ENCODE results near the gene ZNF701. TPM values are rescaled to one million over a fixed set of nuclear protein-coding genes. Genes with fewer than 3 reads are reported as not detected.
"Not testable (repeated sequence)": the region's sequence is repeated elsewhere in the genome, so short reads cannot be mapped to it uniquely, and the experiment has no call there.

The ZNF701 gene
- 10 to 100 TPM; 13.9 to 17.9 (median 16.5) TPM for polyA plus RNA-seq (ENCODE audit: insufficient read length in 3 of 3)

DNA sequence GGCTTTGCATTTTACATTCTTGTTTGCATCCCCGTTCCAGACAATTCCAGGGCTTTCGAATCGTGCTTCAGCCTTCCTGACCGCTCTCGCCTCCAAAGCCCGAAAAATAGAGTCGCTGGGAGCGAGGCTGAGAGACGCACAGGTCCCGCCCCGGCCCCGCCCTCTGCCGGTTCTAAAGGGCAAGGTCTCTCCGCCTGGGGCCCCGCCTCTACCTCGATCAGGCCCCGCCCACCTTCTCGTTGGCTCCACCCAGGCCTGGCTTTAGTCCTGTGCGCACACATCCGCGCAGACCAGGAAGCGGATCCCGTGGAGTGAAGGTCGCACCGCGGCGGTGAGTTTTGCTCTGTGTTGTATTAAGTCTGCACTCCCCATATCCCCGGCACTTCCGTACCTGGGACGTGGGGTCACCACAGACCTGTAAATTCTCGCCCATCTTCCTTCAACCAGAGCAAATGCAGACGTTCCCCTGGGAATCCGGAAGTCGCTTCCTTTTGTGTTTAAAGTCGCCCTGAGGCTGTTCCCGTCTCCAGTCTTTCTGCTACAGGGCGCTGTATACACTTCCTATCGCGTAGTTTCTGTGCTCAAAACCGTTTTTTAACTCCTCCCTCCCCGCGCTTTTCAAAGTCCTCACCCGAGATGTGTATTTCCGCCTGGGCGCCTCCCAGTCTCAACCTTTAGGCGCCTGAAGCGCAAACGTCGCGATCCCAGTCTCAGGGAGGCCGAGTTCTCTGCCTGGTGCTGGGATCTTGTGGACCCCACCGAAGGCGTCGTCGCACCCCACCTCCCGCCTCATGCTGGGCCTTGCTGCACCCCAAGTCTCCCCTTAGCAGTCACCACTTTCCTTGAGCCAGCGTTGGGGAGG, at the start of gene ZNF701:
Gene ZNF701, plus strand, starts transcription at position 288 of the 862 bp plus-strand sequence. CDS start 3,861 bp downstream, outside the sequence.
- DNase-seq (ENCODE audit: low read depth in 3 of 3, low spot score in 2 of 3), result peak; percentile 81 to 87 (median 86)

DNA sequence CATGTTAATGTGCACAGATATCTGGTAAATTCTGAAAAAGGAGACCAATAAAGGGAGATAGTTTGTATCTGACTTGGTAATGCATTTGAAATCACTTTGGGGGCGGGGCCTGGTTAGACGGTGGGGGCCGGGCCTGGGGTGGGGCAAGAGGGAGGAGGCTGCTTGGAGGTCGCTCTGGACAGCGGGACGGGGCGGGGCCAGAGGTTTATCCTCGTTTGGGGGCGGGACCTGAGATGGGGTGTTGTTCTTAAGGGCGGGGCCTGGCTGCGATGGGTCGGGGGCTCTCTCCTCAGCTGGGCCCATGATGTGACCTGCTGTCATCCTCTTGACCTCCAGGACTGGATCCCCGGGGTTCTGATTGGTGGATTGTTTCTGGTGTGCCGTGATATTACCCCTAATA, 47.5 kb upstream of the ZNF701 start:
- DNase-seq (ENCODE audit: low read depth in 3 of 3, low spot score in 2 of 3), result no peak

DNA sequence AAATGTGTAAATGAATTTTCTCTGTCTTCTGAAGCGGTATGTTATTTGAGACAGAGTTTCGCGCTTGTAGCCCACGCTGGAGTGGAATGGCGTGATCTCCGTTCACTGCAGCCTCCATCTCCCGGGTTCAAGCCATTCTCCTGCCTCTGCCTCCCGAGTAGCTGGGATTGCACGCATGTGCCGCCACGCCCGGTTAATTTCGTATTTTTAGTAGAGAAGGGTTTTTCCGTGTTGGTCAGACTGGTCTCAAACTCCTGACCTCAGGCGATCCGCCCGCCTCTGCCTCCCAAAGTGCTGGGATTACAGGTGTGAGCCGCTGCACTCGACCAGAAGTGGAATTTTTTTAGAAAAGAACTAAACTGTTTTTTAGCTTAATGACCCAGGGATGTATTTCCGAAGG, 46.0 kb upstream of the ZNF701 start:
- no peak for DNase-seq (ENCODE audit: low read depth in 3 of 3, low spot score in 2 of 3)

DNA sequence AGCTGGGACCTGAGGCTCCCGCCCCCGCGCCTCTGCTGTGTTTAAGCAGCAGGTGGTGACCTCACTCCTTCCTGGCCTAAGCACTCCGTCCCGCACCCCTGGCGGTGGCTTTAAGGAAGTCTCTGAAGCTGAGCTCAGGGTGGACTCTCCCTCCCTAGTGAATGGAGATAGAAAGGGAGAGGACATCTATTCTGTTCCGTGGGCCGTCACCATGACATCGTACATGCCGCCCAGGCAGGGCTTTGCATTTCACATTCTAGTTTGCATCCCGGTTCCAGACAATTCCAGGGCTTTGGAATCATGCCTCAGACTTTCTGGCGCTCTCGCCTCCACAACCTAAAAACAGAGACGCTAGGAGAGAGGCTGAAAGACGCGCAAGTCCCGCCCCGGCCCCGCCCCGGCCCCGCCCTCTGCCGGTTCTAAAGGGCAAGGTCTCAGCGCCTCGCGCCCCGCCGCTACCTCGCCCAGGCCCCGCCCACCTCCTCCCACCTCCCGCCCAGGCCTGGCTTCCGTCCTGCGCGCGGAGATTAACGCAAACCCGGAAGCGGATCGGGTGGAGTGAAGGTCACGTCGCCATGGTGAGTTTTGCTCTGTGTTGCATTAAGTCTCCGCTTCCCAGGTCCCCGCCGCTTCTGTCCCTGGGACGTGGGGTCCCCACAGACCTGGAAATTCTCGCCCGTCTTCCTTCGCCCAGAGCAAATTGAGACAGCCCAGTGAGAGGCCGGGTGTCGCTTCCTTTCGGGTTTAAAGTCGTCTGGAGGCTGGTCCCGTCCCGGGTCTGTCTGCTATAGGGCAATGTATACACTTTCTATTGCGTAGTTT, 42.7 kb upstream of the ZNF701 start, which contains the start of gene ZNF808:
Gene ZNF808, plus strand, starts transcription at position 535 of the 822 bp plus-strand sequence. CDS start 15,617 bp downstream, outside the sequence.
- DNase-seq (ENCODE audit: low read depth in 3 of 3, low spot score in 2 of 3), result peak; percentile 82 to 85 (median 82)

DNA sequence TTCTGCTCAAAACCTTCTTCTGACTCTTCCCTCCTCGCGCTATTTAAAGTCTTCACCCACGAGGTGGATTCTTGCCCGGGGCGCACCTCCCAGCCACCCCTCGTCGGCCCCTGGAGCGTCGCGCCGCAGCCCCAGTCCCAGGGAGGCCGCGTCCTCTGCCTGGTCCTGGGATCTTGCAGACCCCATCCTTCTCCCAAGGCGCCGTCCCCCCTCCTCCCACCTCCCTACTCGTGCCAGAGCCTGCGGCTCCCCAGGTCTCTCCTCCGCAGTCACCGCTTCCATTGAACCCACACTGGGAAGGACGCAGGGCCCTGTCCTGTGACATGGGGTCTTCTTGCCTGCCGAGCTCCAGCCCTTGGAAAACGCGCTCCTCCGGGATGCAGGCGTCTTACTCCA, 42.1 kb upstream of the ZNF701 start:
- no peak for DNase-seq (ENCODE audit: low read depth in 3 of 3, low spot score in 2 of 3)

DNA sequence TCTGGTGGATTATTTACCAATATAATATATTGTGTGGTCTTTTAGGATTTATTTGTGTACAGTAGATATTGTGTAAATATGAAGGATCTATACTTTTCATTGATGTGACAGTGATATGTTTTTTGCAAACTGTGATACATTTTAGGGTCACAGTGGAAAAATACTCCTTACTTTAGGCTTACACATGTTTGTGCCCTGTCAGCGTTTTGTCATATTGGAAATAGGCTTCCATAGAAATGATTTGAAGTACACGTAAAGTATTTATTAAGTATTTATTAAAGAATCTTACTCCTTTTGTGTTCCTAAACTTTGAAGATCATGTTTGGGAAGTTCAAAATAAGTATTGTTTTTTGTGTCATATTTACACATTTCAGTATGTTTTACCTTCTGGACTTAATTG, 37.6 kb upstream of the ZNF701 start:
- DNase-seq (ENCODE audit: low read depth in 3 of 3, low spot score in 2 of 3), result no peak

DNA sequence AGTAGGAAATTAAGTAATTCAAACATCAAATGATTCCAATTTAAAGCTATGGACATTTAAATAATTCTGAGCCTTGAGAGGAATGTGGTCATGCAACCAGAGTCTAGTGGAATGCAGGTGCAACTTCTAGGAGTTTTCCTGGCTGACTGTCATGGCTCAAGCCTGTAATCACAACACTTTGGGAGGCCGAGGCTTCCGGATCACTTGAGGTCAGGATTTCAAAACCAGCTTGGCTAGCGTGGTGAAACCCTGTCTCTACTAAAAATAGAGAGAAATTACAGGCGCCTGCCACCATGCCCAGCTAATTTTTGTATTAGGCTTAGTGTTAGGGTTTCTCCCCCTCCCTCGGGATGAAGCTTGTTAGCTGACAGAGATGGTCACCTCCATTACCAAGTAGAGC, 36.2 kb upstream of the ZNF701 start:
- DNase-seq (ENCODE audit: low read depth in 3 of 3, low spot score in 2 of 3), result no peak

DNA sequence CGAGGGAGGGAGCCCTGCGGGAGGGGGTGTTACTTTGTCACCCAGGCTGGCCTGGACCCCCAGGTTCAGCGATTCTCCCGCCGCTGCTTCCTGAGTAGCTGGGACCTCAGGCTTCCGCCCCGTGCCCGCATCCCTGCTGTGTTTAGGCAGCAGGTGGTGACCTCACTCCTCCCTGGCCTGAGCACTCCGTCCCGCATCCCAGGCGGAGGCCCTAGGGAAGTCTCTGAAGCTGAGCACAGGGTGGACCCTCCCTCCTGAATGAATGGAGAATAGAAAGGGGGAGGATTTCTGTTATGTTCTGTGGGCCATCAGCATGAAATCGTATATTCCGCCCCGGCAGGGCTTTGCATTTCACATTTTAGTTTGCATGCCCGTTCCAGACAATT, 34.7 kb upstream of the ZNF701 start:
- DNase-seq (ENCODE audit: low read depth in 3 of 3, low spot score in 2 of 3), result peak in 1 of 3 donors; percentile 6

DNA sequence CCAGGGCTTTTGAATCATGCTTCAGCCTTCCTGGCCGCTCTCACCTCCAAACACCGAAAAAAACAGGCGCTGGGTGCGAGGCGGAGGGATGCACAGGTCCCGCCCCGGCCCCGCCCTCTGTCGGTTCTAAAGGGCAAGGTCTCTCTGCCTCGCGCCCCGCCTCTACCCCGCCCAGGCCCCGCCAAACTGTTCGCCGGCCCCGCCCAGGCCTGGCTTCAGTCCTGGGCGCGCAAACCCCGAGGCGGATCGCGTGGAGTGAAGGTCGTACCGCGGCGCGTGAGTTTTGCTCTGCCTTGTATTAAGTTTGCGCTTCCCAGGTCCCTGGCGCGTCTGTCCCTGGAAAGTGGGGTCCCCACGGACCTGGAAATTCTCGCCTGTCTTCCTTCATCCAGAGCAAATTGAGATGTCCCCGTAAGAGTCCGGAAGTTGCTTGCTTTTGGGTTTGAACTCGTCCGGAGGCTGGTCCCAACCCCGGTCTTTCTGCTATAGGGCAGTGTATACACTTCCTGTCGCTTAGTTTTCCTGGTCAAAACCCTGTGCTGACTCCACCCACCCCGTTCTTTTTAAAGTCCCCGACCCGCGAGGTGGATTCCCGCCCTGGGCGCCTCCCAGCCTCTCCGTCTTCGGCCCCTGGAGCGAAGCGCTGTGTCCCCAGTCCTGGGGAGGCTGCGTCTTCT, 34.2 kb upstream of the ZNF701 start:
- peak; percentile 29 to 65 (median 62) for DNase-seq (ENCODE audit: low read depth in 3 of 3, low spot score in 2 of 3)

DNA sequence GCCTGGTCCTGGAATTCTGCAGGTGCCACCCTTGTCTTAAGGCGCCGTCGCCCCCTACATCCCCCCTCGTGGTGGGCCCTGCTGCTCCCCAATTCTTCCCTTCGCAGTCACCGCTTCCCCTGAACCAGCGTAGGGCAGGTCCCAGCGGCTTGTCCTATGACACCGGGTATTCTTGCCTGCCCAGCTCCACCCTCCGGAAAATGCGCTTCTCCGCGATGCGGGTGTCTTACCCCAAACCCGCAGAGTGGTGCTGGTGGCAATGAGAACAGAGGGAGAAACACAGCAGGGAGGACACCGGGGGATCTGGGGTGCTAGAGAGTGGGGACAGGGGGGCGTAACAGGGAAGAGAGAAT, 33.7 kb upstream of the ZNF701 start:
- DNase-seq (ENCODE audit: low read depth in 3 of 3, low spot score in 2 of 3), result no peak

DNA sequence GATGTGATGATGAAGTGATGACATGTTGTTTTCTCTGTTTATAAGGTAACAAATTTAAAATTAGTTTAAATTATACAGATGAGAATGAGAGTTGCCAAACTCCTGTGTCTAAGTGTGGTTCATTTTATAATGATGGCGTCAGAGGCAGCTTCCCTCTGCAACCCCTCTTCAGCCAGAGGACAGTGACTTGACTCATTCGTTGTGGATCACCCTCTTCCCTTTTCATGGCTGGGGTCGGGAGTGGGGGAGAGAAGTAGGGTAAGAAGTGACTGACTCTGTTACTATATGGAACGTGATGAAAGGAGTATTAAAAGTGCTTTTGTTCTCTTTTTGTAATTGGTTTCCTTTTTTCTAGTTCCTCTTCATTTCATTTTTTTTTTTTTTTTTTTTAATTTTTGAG, 31.3 kb upstream of the ZNF701 start:
- not testable (repeated sequence) for DNase-seq (ENCODE audit: low read depth in 3 of 3, low spot score in 2 of 3)

DNA sequence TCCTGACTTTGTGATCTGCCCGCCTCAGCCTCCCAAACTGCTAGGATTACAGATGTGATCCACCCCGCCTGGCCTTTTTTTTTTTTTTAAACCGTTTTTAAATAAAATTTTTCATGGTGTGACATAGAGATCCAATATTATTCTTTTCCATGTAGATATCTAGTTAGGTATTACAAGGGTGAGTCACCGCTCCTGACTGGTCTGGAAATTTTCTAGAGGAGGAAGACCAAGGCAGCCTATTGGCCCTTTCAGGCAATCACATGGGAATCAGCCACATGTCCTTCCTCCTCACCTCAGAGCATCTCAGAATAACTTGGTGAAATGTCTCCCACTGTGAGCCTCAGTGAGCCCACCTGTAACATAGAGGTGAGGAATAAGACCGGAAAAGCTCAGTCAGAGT, 28.9 kb upstream of the ZNF701 start:
- DNase-seq (ENCODE audit: low read depth in 3 of 3, low spot score in 2 of 3), result not testable (repeated sequence)

DNA sequence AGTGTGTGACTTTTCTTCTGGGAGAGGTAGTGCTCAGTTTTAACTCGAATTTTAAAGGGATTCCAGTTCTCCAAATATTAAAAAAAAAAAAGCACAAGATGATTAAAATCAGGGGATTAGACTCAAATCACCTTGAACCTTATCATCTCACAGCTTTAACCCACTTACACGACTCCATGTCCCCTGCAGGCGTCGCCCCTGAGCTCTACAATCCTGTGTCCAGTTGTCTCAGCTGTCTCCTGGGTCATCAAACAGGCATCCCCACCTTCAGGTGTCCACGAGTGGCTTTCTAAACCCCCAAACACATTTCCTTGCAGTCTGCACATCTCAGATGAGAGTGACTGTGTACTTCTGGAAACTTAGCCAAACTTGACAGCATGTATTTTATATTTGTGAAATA, 28.5 kb upstream of the ZNF701 start:
- DNase-seq (ENCODE audit: low read depth in 3 of 3, low spot score in 2 of 3), result no peak

DNA sequence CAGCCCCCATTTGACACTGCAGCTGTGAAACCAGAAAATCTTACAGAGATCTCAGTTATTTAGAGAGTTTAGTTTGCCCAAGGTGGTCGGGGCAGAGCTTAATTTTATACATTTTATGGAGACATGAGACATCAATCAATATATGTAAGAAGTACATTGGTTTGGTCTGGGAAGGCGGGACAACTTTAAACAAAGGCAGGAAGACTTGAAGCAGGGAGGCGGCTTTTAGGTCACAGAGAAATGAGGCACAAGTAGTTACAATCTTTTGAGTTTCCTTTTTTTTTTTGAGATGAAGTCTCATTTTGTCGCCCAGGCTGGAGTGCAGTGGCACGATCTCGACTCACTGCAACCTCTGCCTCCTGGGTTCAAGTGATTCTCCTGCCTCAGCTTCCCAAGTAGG, 27.5 kb upstream of the ZNF701 start:
- not testable (repeated sequence) for DNase-seq (ENCODE audit: low read depth in 3 of 3, low spot score in 2 of 3)

DNA sequence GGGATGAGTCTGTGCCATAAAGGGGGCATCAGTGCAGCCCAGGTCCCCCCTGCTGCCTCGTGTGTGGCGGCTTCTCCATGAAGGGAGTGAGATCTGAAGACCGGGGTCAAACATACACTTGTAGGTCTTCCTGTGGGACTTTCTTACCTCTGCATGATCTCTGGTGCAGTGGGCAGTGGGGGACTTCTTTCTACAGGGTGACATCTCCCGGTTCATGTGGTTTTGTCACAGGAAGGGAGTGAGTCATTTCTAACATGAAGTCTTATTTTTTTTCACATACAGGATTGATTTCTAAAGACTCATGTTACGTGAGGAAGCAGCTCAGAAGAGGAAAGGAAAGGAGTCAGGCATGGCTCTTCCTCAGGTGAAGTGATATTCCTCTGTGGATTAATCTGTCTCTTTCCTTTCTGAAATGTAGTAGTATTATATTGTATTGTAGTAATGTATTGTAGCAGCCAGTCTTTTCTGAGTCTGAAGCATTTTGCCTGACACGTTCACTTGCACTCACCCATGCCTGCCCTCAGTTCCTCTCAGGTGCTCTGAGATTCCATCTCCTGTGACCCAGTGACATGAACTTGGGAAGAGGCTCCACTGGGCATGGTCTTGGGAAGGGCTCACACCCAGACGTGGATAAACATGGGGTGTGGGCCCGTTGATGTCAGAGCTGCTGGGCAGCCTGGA, 27.0 kb upstream of the ZNF701 start:
- no peak for DNase-seq (ENCODE audit: low read depth in 3 of 3, low spot score in 2 of 3)

DNA sequence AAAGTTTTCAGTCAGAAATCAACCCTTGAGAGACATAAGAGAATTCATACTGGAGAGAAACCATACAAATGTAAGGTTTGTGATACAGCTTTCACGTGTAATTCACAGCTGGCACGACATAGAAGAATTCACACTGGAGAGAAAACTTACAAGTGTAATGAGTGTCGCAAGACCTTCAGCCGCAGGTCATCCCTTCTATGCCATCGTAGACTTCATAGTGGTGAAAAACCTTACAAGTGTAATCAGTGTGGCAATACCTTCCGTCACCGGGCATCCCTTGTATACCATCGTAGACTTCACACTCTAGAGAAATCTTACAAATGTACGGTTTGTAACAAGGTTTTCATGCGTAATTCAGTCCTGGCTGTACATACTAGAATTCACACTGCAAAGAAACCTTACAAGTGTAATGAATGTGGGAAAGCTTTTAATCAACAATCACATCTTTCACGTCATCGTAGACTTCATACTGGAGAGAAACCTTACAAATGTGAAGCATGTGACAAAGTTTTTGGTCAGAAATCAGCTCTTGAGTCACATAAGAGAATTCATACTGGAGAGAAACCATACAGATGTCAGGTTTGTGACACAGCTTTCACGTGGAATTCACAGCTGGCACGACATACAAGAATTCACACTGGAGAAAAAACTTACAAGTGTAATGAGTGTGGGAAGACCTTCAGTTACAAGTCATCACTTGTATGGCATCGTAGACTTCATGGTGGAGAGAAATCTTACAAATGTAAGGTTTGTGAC, 15.7 kb upstream of the ZNF701 start:
- no peak for DNase-seq (ENCODE audit: low read depth in 3 of 3, low spot score in 2 of 3)

DNA sequence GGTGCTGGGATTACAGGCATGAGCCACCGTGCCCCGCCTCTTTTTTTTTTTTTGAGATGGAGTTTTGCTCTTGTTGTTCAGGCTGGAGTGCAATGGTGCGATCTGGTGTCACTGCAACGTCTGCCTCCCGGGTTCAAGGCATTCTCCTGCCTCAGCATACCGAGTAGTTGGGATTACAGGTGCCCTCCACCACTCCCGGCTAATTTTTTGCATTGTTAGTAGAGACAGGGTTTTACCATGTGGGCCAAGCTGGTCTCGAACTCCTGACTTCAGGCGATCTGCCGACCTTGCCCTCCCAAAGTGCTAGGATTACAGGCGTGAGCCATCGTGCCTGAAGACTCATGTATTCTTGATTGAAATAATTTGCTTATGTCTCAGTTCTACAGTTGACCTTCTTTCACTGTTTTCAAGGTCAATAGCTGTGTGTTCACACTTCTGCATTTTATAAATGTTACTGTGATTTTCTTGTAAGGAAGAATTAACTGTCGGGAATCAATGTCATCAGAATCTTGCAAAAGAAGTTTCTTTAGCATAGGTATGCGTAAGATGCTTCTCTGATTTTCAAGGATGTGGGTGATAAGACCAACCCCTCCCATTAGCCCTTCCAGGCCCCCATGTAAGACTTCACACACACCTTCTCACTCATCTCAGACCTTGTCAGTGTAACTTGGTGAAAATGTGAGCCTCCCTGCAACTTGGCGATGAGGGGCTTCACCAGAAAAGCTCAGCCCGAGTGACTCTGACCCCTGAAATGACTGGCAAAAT, 12.7 kb upstream of the ZNF701 start:
- DNase-seq (ENCODE audit: low read depth in 3 of 3, low spot score in 2 of 3), result no peak

DNA sequence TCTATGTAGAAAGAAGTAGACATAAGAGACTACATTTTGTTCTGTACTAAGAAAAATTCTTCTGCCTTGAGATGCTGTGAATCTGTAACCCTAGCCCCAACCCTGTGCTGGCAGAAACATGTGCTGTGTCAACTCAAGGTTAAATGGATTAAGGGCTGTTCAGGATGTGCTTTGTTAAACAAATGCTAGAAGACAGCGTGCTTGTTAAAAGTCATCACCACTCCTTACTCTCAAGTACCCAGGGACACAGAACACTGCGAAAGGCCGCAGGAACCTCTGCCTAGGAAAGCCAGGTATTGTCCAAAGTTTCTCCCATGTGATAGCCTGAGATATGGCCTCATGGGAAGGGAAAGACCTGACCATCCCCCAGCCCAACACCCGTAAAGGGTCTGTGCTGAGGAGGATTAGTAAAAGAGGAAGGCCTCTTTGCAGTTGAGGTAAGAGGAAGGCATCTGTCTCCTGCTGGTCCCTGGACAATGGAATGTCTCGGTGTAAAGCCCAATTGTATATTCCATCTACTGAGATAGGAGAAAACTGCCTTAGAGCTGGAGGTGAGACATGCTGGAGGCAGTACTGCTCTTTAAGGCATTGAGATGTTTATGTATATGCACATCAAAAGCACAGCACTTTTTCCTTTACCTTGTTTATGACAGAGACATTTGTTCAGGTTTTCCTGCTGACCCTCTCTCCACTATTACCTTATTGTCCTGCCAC, 11.2 kb upstream of the ZNF701 start:
- DNase-seq (ENCODE audit: low read depth in 3 of 3, low spot score in 2 of 3), result not testable (repeated sequence)

All from right renal cortex interstitium (tissue), 3 donors.